ENCODE data around the gene DERL2.

- TF ChIP-seq CTCF (IDR thresholded peaks at IDR 0.05) = no peak
- no peak for TF ChIP-seq POLR2A (IDR thresholded peaks at IDR 0.05)
These were observed 4.5 kb downstream of the DERL2 start for GRCh38 chr17:5481451-5481850.
